Natural killer cell treated with Interleukin-12 subunit alpha and Interleukin-12 subunit beta and Interleukin-15 and Interleukin-18, amount 100 ng/mL, for 72 hours (primary cell): ENCODE results near the gene ADAMTSL1. TPM values are rescaled to one million over a fixed set of nuclear protein-coding genes. Genes with fewer than 3 reads are reported as not detected.

Experiments used
- ATAC-seq, 2 donors: fragments of 150-1000 bp; cut with Tn5 transposase in 1 of 2; sonication (Bioruptor Pico), chemical (Tn5 transposase) in 1 of 2; 2 replicates each; pipeline ENCODE4 v1.10.0; 2021
- DNase-seq: peaks from one replicate; pipeline ENCODE4 v3.0.0; 2022; ENCODE audit warnings: low spot score
- H3K27ac Mint-ChIP-seq, 2 donors: 1 replicate in 1 of 2; 2 replicates in 1 of 2; pipeline ENCODE4 v1.8.0; 2022; ENCODE audit warnings: mixed read lengths in 2 of 2, mild to moderate bottlenecking in 1 of 2, moderate library complexity in 1 of 2
- H3K27me3 Mint-ChIP-seq, 2 donors: 1 replicate in 1 of 2; 2 replicates in 1 of 2; pipeline ENCODE4 v1.8.0; 2022; ENCODE audit warnings: mixed read lengths in 2 of 2
- H3K36me3 Mint-ChIP-seq: one replicate; pipeline ENCODE4 v1.8.0; 2022; ENCODE audit warnings: mixed read lengths
- H3K4me1 Mint-ChIP-seq, 2 donors: 1 replicate in 1 of 2; 2 replicates in 1 of 2; pipeline ENCODE4 v1.8.0; 2022; ENCODE audit warnings: low read depth in 2 of 2, mixed read lengths in 2 of 2, mild to moderate bottlenecking in 1 of 2
- H3K4me3 Mint-ChIP-seq: one replicate; pipeline ENCODE4 v1.8.0; 2022; ENCODE audit warnings: mixed read lengths
- H3K9me3 Mint-ChIP-seq: 2 replicates; pipeline ENCODE4 v1.8.0; 2022; ENCODE audit warnings: mixed read lengths
- total RNA-seq, 2 donors: library from RNA; stranded (reverse); gene quantifications; one replicate each; pipeline ENCODE4 v1.2.3, GENCODE V29; 2022

Gene ADAMTSL1
- total RNA-seq, 2 donors from 2014 or later, result not detected

GRCh38 chr9:18477121-18477660 lies 3.2 kb downstream of the ADAMTSL1 start:
- DNase-seq, result no peak
- Mint-ChIP-seq H3K4me1 (no peaks in the 10 kb centered on the region), H3K9me3 (no peaks in the 10 kb centered on the region), H3K4me3 (no peak overlapping the region), H3K27me3 (peaks cover 6 to 30% of the 10 kb centered on the region in 2 donors), H3K27ac (no peak overlapping the region), H3K36me3 (no peaks in the 10 kb centered on the region)
- no peak for ATAC-seq

GRCh38 chr9:18477719-18478118 lies 3.8 kb downstream of the ADAMTSL1 start:
- no peak for ATAC-seq
- no peaks in the 10 kb centered on the region for H3K9me3 Mint-ChIP-seq
- H3K4me3 Mint-ChIP-seq, result no peak overlapping the region
- no peak overlapping the region for H3K27ac Mint-ChIP-seq
- no peaks in the 10 kb centered on the region for H3K36me3 Mint-ChIP-seq
- H3K4me1 Mint-ChIP-seq, result no peaks in the 10 kb centered on the region
- DNase-seq, result no peak
- peaks cover 6 to 30% of the 10 kb centered on the region in 2 donors for H3K27me3 Mint-ChIP-seq

- H3K4me1 Mint-ChIP-seq, result no peaks in the 10 kb centered on the region
- peaks cover 8 to 30% of the 10 kb centered on the region in 2 donors for H3K27me3 Mint-ChIP-seq
- ATAC-seq, result no peak
- no peaks in the 10 kb centered on the region for H3K9me3 Mint-ChIP-seq
- no peak overlapping the region for H3K4me3 Mint-ChIP-seq
- H3K36me3 Mint-ChIP-seq, result no peaks in the 10 kb centered on the region
- no peak overlapping the region for H3K27ac Mint-ChIP-seq
- DNase-seq, result no peak
Measured at GRCh38 chr9:18478501-18479361, 4.8 kb downstream of the ADAMTSL1 start.

GRCh38 chr9:18479405-18479804 lies 5.5 kb downstream of the ADAMTSL1 start:
- Mint-ChIP-seq H3K36me3 (no peaks in the 10 kb centered on the region), H3K4me1 (no peaks in the 10 kb centered on the region), H3K27me3 (peaks cover 8 to 28% of the 10 kb centered on the region in 2 donors), H3K27ac (no peak overlapping the region), H3K9me3 (no peaks in the 10 kb centered on the region), H3K4me3 (no peak overlapping the region)
- ATAC-seq (no peak), DNase-seq (no peak)

GRCh38 chr9:18480662-18481093 lies 6.7 kb downstream of the ADAMTSL1 start:
- H3K36me3 Mint-ChIP-seq, result no peaks in the 10 kb centered on the region
- H3K9me3 Mint-ChIP-seq, result peaks cover 3% of the 10 kb centered on the region
- ATAC-seq (no peak), DNase-seq (no peak)
- H3K4me1 Mint-ChIP-seq, result no peaks in the 10 kb centered on the region
- H3K27me3 Mint-ChIP-seq, result peaks cover 2 to 16% of the 10 kb centered on the region in 2 donors
- H3K27ac Mint-ChIP-seq, result no peak overlapping the region
- no peak overlapping the region for H3K4me3 Mint-ChIP-seq

GRCh38 chr9:18482371-18482770 lies 8.4 kb downstream of the ADAMTSL1 start:
- ATAC-seq (no peak), DNase-seq (no peak)
- no peaks in the 10 kb centered on the region for H3K36me3 Mint-ChIP-seq
- H3K4me1 Mint-ChIP-seq, result no peaks in the 10 kb centered on the region
- no peak overlapping the region for H3K27ac Mint-ChIP-seq
- H3K27me3 Mint-ChIP-seq, result peaks cover 3 to 8% of the 10 kb centered on the region in 2 donors
- H3K9me3 Mint-ChIP-seq, result peaks cover 3% of the 10 kb centered on the region
- H3K4me3 Mint-ChIP-seq, result no peak overlapping the region

GRCh38 chr9:18485714-18486113 lies 11.8 kb downstream of the ADAMTSL1 start:
- DNase-seq (no peak), ATAC-seq (no peak)
- peaks cover 2 to 4% of the 10 kb centered on the region in 2 donors for H3K27me3 Mint-ChIP-seq
- no peak overlapping the region for H3K27ac Mint-ChIP-seq
- H3K4me3 Mint-ChIP-seq, result no peak overlapping the region
- no peaks in the 10 kb centered on the region for H3K36me3 Mint-ChIP-seq
- H3K4me1 Mint-ChIP-seq, result no peaks in the 10 kb centered on the region
- H3K9me3 Mint-ChIP-seq, result peaks cover 3% of the 10 kb centered on the region

- peaks cover 0 to 4% of the 10 kb centered on the region in 2 donors for H3K27me3 Mint-ChIP-seq
- H3K9me3 Mint-ChIP-seq, result peaks cover 3% of the 10 kb centered on the region
- DNase-seq, result no peak
- no peak overlapping the region for H3K4me3 Mint-ChIP-seq
- no peak for ATAC-seq
- no peaks in the 10 kb centered on the region for H3K4me1 Mint-ChIP-seq
- H3K36me3 Mint-ChIP-seq, result no peaks in the 10 kb centered on the region
- no peak overlapping the region for H3K27ac Mint-ChIP-seq
Measured at GRCh38 chr9:18487611-18488010, 13.7 kb downstream of the ADAMTSL1 start.

- no peaks in the 10 kb centered on the region for H3K36me3 Mint-ChIP-seq
- no peaks in the 10 kb centered on the region for H3K4me1 Mint-ChIP-seq
- peaks cover 0 to 2% of the 10 kb centered on the region in 2 donors for H3K27me3 Mint-ChIP-seq
- no peak for ATAC-seq
- H3K9me3 Mint-ChIP-seq, result peaks cover 3% of the 10 kb centered on the region
- H3K4me3 Mint-ChIP-seq, result no peak overlapping the region
- no peak overlapping the region for H3K27ac Mint-ChIP-seq
- DNase-seq, result no peak
Measured at GRCh38 chr9:18488886-18489285, 14.9 kb downstream of the ADAMTSL1 start.

GRCh38 chr9:18489861-18490260 lies 15.9 kb downstream of the ADAMTSL1 start:
- no peak for DNase-seq

GRCh38 chr9:18490641-18491370 lies 16.9 kb downstream of the ADAMTSL1 start:
- Mint-ChIP-seq H3K4me3 (no peak overlapping the region), H3K27me3 (peaks cover 0 to 2% of the 10 kb centered on the region in 2 donors), H3K4me1 (no peaks in the 10 kb centered on the region), H3K9me3 (peaks cover 4% of the 10 kb centered on the region), H3K27ac (no peak overlapping the region), H3K36me3 (no peaks in the 10 kb centered on the region)
- no peak for ATAC-seq
- DNase-seq, result no peak

More at GRCh38 chr9:18489861-18490260, 15.9 kb downstream of the ADAMTSL1 start:
- no peak for ATAC-seq
- Mint-ChIP-seq H3K4me1 (no peaks in the 10 kb centered on the region), H3K4me3 (no peak overlapping the region), H3K27ac (no peak overlapping the region), H3K36me3 (no peaks in the 10 kb centered on the region), H3K27me3 (peaks cover 0 to 2% of the 10 kb centered on the region in 2 donors), H3K9me3 (peaks cover 6% of the 10 kb centered on the region)

GRCh38 chr9:18492612-18493011 lies 18.7 kb downstream of the ADAMTSL1 start:
- no peaks in the 10 kb centered on the region for H3K36me3 Mint-ChIP-seq
- H3K4me3 Mint-ChIP-seq, result no peak overlapping the region
- H3K4me1 Mint-ChIP-seq, result no peaks in the 10 kb centered on the region
- no peak for DNase-seq
- no peak for ATAC-seq
- peaks cover 0 to 2% of the 10 kb centered on the region in 2 donors for H3K27me3 Mint-ChIP-seq
- no peak overlapping the region for H3K27ac Mint-ChIP-seq
- peaks cover 4% of the 10 kb centered on the region for H3K9me3 Mint-ChIP-seq

- Mint-ChIP-seq H3K9me3 (peaks cover 4% of the 10 kb centered on the region), H3K4me3 (no peak overlapping the region), H3K4me1 (no peaks in the 10 kb centered on the region), H3K27me3 (peaks cover 0 to 2% of the 10 kb centered on the region in 2 donors), H3K27ac (no peak overlapping the region), H3K36me3 (no peaks in the 10 kb centered on the region)
- no peak for DNase-seq
- ATAC-seq, result no peak
Measured at GRCh38 chr9:18493451-18493993, 19.6 kb downstream of the ADAMTSL1 start.
